HG03565 (cell line): ENCODE results near the gene MYBPH.

Experiments
- ATAC-seq: cut with Tn5 transposase; IDR thresholded peaks from one replicate; pipeline ENCODE4 v1.9.1; 2021; ENCODE audit warnings: mild to moderate bottlenecking, moderate library complexity; ENCODE audit not compliant: unreplicated experiment

MYBPH gene

GRCh38 chr1:203201516-203202205 is 26.0 kb upstream of the MYBPH start:
- no peak for ATAC-seq

GRCh38 chr1:203200916-203201315 is 25.3 kb upstream of the MYBPH start:
- no peak for ATAC-seq

- no peak for ATAC-seq
Measured at GRCh38 chr1:203199816-203200571, 24.4 kb upstream of the MYBPH start.

GRCh38 chr1:203199481-203199815 is 23.8 kb upstream of the MYBPH start:
- no peak for ATAC-seq

- ATAC-seq, result no peak
Measured at GRCh38 chr1:203199002-203199401, 23.4 kb upstream of the MYBPH start.

GRCh38 chr1:203197625-203198024 is 22.0 kb upstream of the MYBPH start:
- ATAC-seq, result no peak

GRCh38 chr1:203196371-203196770 is 20.7 kb upstream of the MYBPH start:
- ATAC-seq, result no peak

- no peak for ATAC-seq
Measured at GRCh38 chr1:203190949-203191348, 15.3 kb upstream of the MYBPH start.

GRCh38 chr1:203189951-203190352 is 14.3 kb upstream of the MYBPH start:
- no peak for ATAC-seq

GRCh38 chr1:203188686-203189232 is 13.1 kb upstream of the MYBPH start:
- no peak for ATAC-seq

GRCh38 chr1:203187689-203188264 is 12.2 kb upstream of the MYBPH start:
- no peak for ATAC-seq

GRCh38 chr1:203187304-203187685 is 11.7 kb upstream of the MYBPH start:
- no peak for ATAC-seq

GRCh38 chr1:203186446-203187303 is 11.0 kb upstream of the MYBPH start, which contains the start of gene CHI3L1:
CHI3L1 (minus strand) TSS chr1:203186704; CDS start chr1:203186623, 81 bp downstream.
- no peak for ATAC-seq

GRCh38 chr1:203186091-203186445 is 10.4 kb upstream of the MYBPH start:
- ATAC-seq, result no peak

- ATAC-seq, result no peak
Measured at GRCh38 chr1:203185585-203185984, 10.0 kb upstream of the MYBPH start.

- ATAC-seq, result no peak
Measured at GRCh38 chr1:203185061-203185461, 9.4 kb upstream of the MYBPH start.

- no peak for ATAC-seq
Measured at GRCh38 chr1:203184467-203184866, 8.8 kb upstream of the MYBPH start.

- no peak for ATAC-seq
Measured at GRCh38 chr1:203183828-203184227, 8.2 kb upstream of the MYBPH start.

GRCh38 chr1:203182387-203182953 is 6.8 kb upstream of the MYBPH start:
- ATAC-seq, result no peak

GRCh38 chr1:203181586-203182386 is 6.2 kb upstream of the MYBPH start:
- no peak for ATAC-seq
